IMR-90 (cell line): ENCODE data around the gene INPP5A. TPM values are rescaled to one million over a fixed set of nuclear protein-coding genes. Genes with fewer than 3 reads are reported as not detected.

Source experiments
- ATAC-seq: fragments of 200-7000 bp; cut with Tn5 transposase; 2 replicates; pipeline ENCODE4 v1.9.1; 2020; ENCODE audit warnings: low read depth, mild to moderate bottlenecking, moderate library complexity
- BruUV-seq: library from RNA; stranded (reverse); fragments of 400-500 nt; replicated peaks from 2 replicates; lab custom pipeline; 2021; lab: Mats Ljungman, UMichigan
- CTCF ChIA-PET: fragments of 300-600 bp; formaldehyde crosslinking; extraction: SDS; loops from one replicate; lab custom pipeline; 2021; ENCODE audit warnings: antibody characterized with exemption; lab: Yijun Ruan, JAX
- POLR2A ChIA-PET: fragments of 300-600 bp; sonication (Branson Sonifier 250); formaldehyde crosslinking; loops from one replicate; lab custom pipeline; 2022; ENCODE audit warnings: antibody characterized with exemption; ENCODE audit not compliant: unreplicated experiment; lab: Charles Lee
- DNase-seq: peaks from one replicate; pipeline ENCODE4 v3.0.0; 2013
- H2AFZ ChIP-seq: replicated peaks from 2 replicates; pipeline ENCODE3; 2013; ENCODE audit warnings: low read length, mild to moderate bottlenecking; ENCODE audit not compliant: poor library complexity
- H2AK5ac ChIP-seq: 2 replicates; pipeline ENCODE4 v1.6.1; 2013; ENCODE audit warnings: low read depth, low read length, inconsistent platforms
- H2AK9ac ChIP-seq: replicated peaks from 2 replicates; pipeline ENCODE3; 2013; ENCODE audit warnings: mild to moderate bottlenecking, low read depth, low read length, moderate library complexity; ENCODE audit not compliant: poor library complexity
- H2BK120ac ChIP-seq: 2 replicates; pipeline ENCODE4 v1.6.1; 2013; ENCODE audit warnings: low read depth, low read length, inconsistent platforms
- H2BK15ac ChIP-seq: 3 replicates; pipeline ENCODE4 v1.6.1; 2013; ENCODE audit warnings: low read depth, low read length, inconsistent platforms
- H2BK20ac ChIP-seq: 2 replicates; pipeline ENCODE4 v1.6.1; 2013; ENCODE audit warnings: low read depth, mild to moderate bottlenecking, inconsistent platforms, low read length, moderate library complexity
- H2BK5ac ChIP-seq: 2 replicates; pipeline ENCODE4 v1.6.1; 2013; ENCODE audit warnings: mild to moderate bottlenecking, low read depth, low read length, inconsistent platforms; ENCODE audit not compliant: poor library complexity, severe bottlenecking
- H3K14ac ChIP-seq: replicated peaks from 2 replicates; pipeline ENCODE4 v1.6.1; 2013; ENCODE audit warnings: low read depth, low read length, inconsistent platforms
- H3K18ac ChIP-seq: 2 replicates; pipeline ENCODE4 v1.6.1; 2013; ENCODE audit warnings: low read depth, low read length, control low read depth
- H3K23ac ChIP-seq: 2 replicates; pipeline ENCODE4 v1.6.1; 2013; ENCODE audit warnings: low read depth, low read length, inconsistent platforms
- H3K27ac ChIP-seq: 2 replicates; pipeline ENCODE4 v1.5.1; 2013; ENCODE audit warnings: mild to moderate bottlenecking, control low read depth, low read length; ENCODE audit not compliant: insufficient read depth
- H3K27me3 ChIP-seq: 2 replicates; pipeline ENCODE4 v1.6.1; 2013; ENCODE audit warnings: low read length; ENCODE audit not compliant: control insufficient read depth, insufficient read depth
- H3K36me3 ChIP-seq: 2 replicates; pipeline ENCODE4 v1.6.1; 2013; ENCODE audit warnings: low read length, mixed read lengths; ENCODE audit not compliant: control insufficient read depth, insufficient read depth
- H3K4ac ChIP-seq: 2 replicates; pipeline ENCODE4 v1.6.1; 2013; ENCODE audit warnings: low read depth, low read length, inconsistent platforms
- H3K4me1 ChIP-seq: 2 replicates; pipeline ENCODE4 v1.6.1; 2013; ENCODE audit warnings: low read length, mixed read lengths; ENCODE audit not compliant: control insufficient read depth, insufficient read depth
- H3K4me2 ChIP-seq: 2 replicates; pipeline ENCODE4 v1.6.1; 2013; ENCODE audit warnings: low read depth, mild to moderate bottlenecking, control low read depth, low read length, moderate library complexity
- H3K4me3 ChIP-seq: 2 replicates; pipeline ENCODE4 v1.5.1; 2013; ENCODE audit warnings: low read depth, mild to moderate bottlenecking, control low read depth, low read length, moderate library complexity; ENCODE audit not compliant: insufficient read depth
- H3K56ac ChIP-seq: 2 replicates; pipeline ENCODE4 v1.6.1; 2013; ENCODE audit warnings: low read length, inconsistent platforms; ENCODE audit not compliant: insufficient read depth; ENCODE audit errors: extremely low read depth
- H3K79me1 ChIP-seq, 2 experiments: 2 replicates each; pipeline ENCODE4 v1.6.1; 2013; ENCODE audit warnings: low read length in 2 of 2, inconsistent platforms in 1 of 2, low read depth in 1 of 2
- H3K9ac ChIP-seq: 2 replicates; pipeline ENCODE4 v1.6.1; 2013; ENCODE audit warnings: low read depth, low read length, control low read depth
- H3K9me1 ChIP-seq: 2 replicates; pipeline ENCODE4 v1.6.1; 2013; ENCODE audit warnings: low read length, inconsistent platforms; ENCODE audit not compliant: insufficient read depth
- H3K9me3 ChIP-seq: 2 replicates; pipeline ENCODE4 v1.6.1; 2013; ENCODE audit warnings: low read length; ENCODE audit not compliant: control insufficient read depth, insufficient read depth
- H4K20me1 ChIP-seq: 2 replicates; pipeline ENCODE4 v1.6.1; 2013; ENCODE audit warnings: low read length, inconsistent platforms; ENCODE audit not compliant: insufficient read depth
- H4K5ac ChIP-seq: 2 replicates; pipeline ENCODE4 v1.6.1; 2013; ENCODE audit warnings: mild to moderate bottlenecking, low read depth, low read length, control low read depth
- H4K8ac ChIP-seq, 2 experiments: 2 replicates each; pipeline ENCODE4 v1.6.1; 2013; ENCODE audit warnings: low read depth in 2 of 2, low read length in 2 of 2, control low read depth in 1 of 2, inconsistent platforms in 1 of 2
- H4K91ac ChIP-seq: 2 replicates; pipeline ENCODE4 v1.6.1; 2013; ENCODE audit warnings: low read depth, low read length, inconsistent platforms; ENCODE audit not compliant: insufficient read depth
- BHLHE40 ChIP-seq: fragments of 150-350 bp; IDR thresholded peaks from 2 replicates; pipeline ENCODE4 v1.6.1; 2016; ENCODE audit warnings: mild to moderate bottlenecking, low read depth, low read length
- CEBPB ChIP-seq: IDR thresholded peaks from 2 replicates; pipeline ENCODE4 v1.6.1; 2012; ENCODE audit warnings: low read depth, low read length, improper control_type of control experiment
- FOS ChIP-seq: fragments of 150-350 bp; IDR thresholded peaks from 2 replicates; pipeline ENCODE4 v1.6.1; 2016; ENCODE audit warnings: low read depth, low read length
- MAFK ChIP-seq: IDR thresholded peaks from 2 replicates; pipeline ENCODE4 v1.6.1; 2012; ENCODE audit warnings: low read depth, low read length, improper control_type of control experiment
- MAZ ChIP-seq: IDR thresholded peaks from 2 replicates; pipeline ENCODE4 v1.6.1; 2012; ENCODE audit warnings: low read depth, mild to moderate bottlenecking, low read length, improper control_type of control experiment, moderate library complexity, borderline replicate concordance
- MXI1 ChIP-seq: IDR thresholded peaks from 2 replicates; pipeline ENCODE4 v1.6.1; 2012; ENCODE audit warnings: low read depth, mild to moderate bottlenecking, low read length, moderate library complexity, borderline replicate concordance
- NFE2L2 ChIP-seq: fragments of 150-350 bp; IDR thresholded peaks from 2 replicates; pipeline ENCODE4 v1.6.1; 2016; ENCODE audit warnings: low read depth, mild to moderate bottlenecking, low read length
- POLR2A ChIP-seq: IDR thresholded peaks from 2 replicates; pipeline ENCODE4 v1.6.1; 2012; ENCODE audit warnings: mild to moderate bottlenecking, low read depth, low read length
- RAD21 ChIP-seq: IDR thresholded peaks from 2 replicates; pipeline ENCODE4 v1.6.1; 2012; ENCODE audit warnings: low read length, improper control_type of control experiment
- RCOR1 ChIP-seq: IDR thresholded peaks from 2 replicates; pipeline ENCODE4 v1.6.1; 2012; ENCODE audit warnings: mild to moderate bottlenecking, low read length, improper control_type of control experiment; ENCODE audit not compliant: insufficient replicate concordance
- RFX5 ChIP-seq: IDR thresholded peaks from 2 replicates; pipeline ENCODE4 v1.8.0; 2012; ENCODE audit warnings: low read depth, mild to moderate bottlenecking, low read length, moderate library complexity
- WGBS, 2 experiments: methylation state at CpG; one replicate each; pipeline versions ENCODE4 v1.1.5 to v1.1.7; 2013; ENCODE audit warnings: missing lambda C conversion rate in 2 of 2; ENCODE audit not compliant: insufficient read length in 1 of 2; ENCODE audit errors: extremely low coverage in 2 of 2; 5-methylcytosine and 5-hydroxymethylcytosine counted together
- dilution Hi-C: fragments of 300-500 bp; cut with HindIII; formaldehyde crosslinking; loops from one replicate; pipeline ENCODE4 v1.14.3; 2018; ENCODE audit warnings: low sequenced_read_pairs; ENCODE audit not compliant: unreplicated experiment
- in situ Hi-C: fragments of 300-500 bp; cut with MboI; formaldehyde crosslinking; loops from 3 replicates; pipeline ENCODE4 v1.14.3; 2019; ENCODE audit warnings: low sequenced_read_pairs, inconsistent platforms, mixed read lengths
- intact Hi-C: fragments of 100-400 bp; cut with micrococcal nuclease; formaldehyde crosslinking; loops from 2 replicates; pipeline ENCODE4 v1.10.0; 2022
- polyA plus RNA-seq, 3 experiments: library from polyadenylated mRNA; depleted of rRNA; stranded (reverse); fragments of >200 nt; gene quantifications; 2 replicates each; pipeline ENCODE4 v1.2.3, GENCODE V29; 2012; ENCODE audit warnings: low replicate concordance in 1 of 3
- total RNA-seq: library from RNA; depleted of rRNA; stranded (reverse); fragments of >200 nt; gene quantifications from 2 replicates; pipeline ENCODE4 v1.2.3, GENCODE V29; 2012
- TF ChIP-seq, protein P1 (sequence below): conservative IDR thresholded peaks from 2 replicates; pipeline ENCODE4 v1.5.1; 2012; ENCODE audit warnings: mild to moderate bottlenecking, low read depth, low read length, improper control_type of control experiment
- TF ChIP-seq, protein P2 (sequence below): fragments of 150-350 bp; IDR thresholded peaks from 2 replicates; pipeline ENCODE4 v1.6.1; 2016; ENCODE audit warnings: low read depth, mild to moderate bottlenecking, low read length, moderate library complexity, borderline replicate concordance
- TF ChIP-seq, protein P3 (sequence below): fragments of 150-350 bp; IDR thresholded peaks from 2 replicates; pipeline ENCODE4 v1.6.1; 2017; ENCODE audit warnings: mild to moderate bottlenecking, antibody characterized with exemption, low read length, low read depth

The INPP5A gene
- total and polyA plus RNA-seq, 2 of the 4 experiments (the other 2 are of a cell fraction) = 21.4 to 36.7 TPM

DNA sequence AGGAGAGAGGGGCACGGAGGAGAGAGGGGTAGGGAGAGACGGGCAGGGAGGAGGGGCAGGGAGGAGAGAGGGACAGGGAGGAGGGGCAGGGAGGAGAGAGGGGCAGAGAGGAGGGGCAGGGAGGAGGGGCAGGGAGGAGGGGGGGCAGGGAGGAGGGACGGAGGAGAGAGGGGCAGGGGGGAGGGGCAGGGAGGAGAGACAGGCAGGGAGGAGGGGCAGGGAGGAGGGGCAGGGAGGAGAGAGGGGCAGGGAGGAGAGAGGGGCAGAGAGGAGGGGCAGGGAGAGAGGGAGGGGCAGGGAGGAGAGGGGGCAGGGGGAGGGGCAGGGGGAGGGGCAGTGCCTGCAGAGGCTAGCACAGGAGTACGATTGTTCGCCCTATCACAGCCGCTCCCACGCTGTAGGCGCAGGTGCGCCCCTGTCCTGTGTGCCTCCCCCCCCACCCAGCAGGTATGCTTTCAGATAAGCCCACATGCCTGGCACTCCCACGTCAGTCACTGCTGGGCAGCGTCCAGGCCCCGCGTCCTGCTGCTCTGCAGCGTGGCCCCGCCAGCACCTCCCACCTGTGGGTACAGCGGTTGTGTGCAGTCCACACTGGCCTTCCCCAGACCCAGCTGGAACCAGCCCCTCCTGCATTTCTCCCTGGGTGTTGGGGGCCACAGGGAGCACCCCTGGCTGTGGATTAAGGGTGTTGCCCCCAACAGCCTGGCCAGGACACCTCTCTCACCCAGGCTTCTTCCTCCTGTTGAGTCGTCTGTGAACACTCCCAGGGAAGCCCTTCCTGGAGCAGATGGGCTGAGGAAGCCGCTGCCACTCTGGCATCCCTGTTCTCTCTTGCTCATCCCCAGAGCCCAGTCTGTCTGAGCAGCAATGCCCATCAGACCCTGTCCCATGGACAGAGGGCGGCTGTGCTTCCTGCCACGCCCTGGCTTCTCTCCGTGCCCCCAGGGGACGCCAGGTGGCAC, 237.6 kb downstream of the INPP5A start:
- BruUV-seq = no TSS peak
- Histone ChIP-seq H3K79me1 (no peaks in the 10 kb centered on the region), H3K4ac (no peak overlapping the region), H3K27me3 (no peaks in the 10 kb centered on the region), H3K14ac (no peak overlapping the region), H3K4me3 (no peak overlapping the region), H3K23ac (no peak overlapping the region), H3K4me2 (no peak overlapping the region), H2BK5ac (no peak overlapping the region), H2BK20ac (no peak overlapping the region), H2AK5ac (no peak overlapping the region), H2BK120ac (no peak overlapping the region), H2AK9ac (peak overlapping the region; percentile 16), H3K36me3 (peaks cover 1% of the 10 kb centered on the region; the same call in 1 of the 2 replicates), H2AFZ (no peak overlapping the region), H3K9ac (no peak overlapping the region), H3K4me1 (no peaks in the 10 kb centered on the region), H3K18ac (no peak overlapping the region), H3K56ac (no peak overlapping the region), H2BK15ac (no peak overlapping the region), H4K8ac (no peak overlapping the region), H3K9me1 (no peaks in the 10 kb centered on the region), H4K20me1 (peaks cover 3% of the 10 kb centered on the region; the same call in 1 of the 2 replicates), H3K9me3 (no peaks in the 10 kb centered on the region), H4K91ac (no peak overlapping the region), H4K5ac (no peak overlapping the region), H3K27ac (no peak overlapping the region)
- DNase-seq (no peak), ATAC-seq (no peak)
- dilution Hi-C loops = no loop called here
- intact Hi-C loops = no loop called here
- CTCF ChIA-PET = no interaction called here
- in situ Hi-C loops = loop anchor here (10.0 kb wide), 1 partner anchor 120 kb away; no protein-coding TSS in a partner anchor
- WGBS, 2 experiments = 94% methylated on average over 7 of the region's 22 CpGs; no CpG with 5 or more reads in 1 of the 2 experiments
- POLR2A ChIA-PET = interaction anchor here (0.5 kb wide), 1 partner anchor 23 kb away, joined by 8 read pairs; no protein-coding TSS in a partner anchor
- TF ChIP-seq RAD21 (no peak), BHLHE40 (no peak), RCOR1 (no peak), MXI1 (no peak), FOS (no peak), NFE2L2 (no peak), POLR2A (no peak), RFX5 (no peak), CEBPB (no peak), MAFK (no peak), MAZ (no peak)
- TF ChIP-seq, protein P1, sequence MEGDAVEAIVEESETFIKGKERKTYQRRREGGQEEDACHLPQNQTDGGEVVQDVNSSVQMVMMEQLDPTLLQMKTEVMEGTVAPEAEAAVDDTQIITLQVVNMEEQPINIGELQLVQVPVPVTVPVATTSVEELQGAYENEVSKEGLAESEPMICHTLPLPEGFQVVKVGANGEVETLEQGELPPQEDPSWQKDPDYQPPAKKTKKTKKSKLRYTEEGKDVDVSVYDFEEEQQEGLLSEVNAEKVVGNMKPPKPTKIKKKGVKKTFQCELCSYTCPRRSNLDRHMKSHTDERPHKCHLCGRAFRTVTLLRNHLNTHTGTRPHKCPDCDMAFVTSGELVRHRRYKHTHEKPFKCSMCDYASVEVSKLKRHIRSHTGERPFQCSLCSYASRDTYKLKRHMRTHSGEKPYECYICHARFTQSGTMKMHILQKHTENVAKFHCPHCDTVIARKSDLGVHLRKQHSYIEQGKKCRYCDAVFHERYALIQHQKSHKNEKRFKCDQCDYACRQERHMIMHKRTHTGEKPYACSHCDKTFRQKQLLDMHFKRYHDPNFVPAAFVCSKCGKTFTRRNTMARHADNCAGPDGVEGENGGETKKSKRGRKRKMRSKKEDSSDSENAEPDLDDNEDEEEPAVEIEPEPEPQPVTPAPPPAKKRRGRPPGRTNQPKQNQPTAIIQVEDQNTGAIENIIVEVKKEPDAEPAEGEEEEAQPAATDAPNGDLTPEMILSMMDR = no peak
- TF ChIP-seq, protein P2, sequence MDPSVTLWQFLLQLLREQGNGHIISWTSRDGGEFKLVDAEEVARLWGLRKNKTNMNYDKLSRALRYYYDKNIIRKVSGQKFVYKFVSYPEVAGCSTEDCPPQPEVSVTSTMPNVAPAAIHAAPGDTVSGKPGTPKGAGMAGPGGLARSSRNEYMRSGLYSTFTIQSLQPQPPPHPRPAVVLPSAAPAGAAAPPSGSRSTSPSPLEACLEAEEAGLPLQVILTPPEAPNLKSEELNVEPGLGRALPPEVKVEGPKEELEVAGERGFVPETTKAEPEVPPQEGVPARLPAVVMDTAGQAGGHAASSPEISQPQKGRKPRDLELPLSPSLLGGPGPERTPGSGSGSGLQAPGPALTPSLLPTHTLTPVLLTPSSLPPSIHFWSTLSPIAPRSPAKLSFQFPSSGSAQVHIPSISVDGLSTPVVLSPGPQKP = no peak
- TF ChIP-seq, protein P3, sequence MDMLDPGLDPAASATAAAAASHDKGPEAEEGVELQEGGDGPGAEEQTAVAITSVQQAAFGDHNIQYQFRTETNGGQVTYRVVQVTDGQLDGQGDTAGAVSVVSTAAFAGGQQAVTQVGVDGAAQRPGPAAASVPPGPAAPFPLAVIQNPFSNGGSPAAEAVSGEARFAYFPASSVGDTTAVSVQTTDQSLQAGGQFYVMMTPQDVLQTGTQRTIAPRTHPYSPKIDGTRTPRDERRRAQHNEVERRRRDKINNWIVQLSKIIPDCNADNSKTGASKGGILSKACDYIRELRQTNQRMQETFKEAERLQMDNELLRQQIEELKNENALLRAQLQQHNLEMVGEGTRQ = no peak
